K562 (cell line): ENCODE results near the gene BEST4. TPM values are rescaled to one million over a fixed set of nuclear protein-coding genes. Genes with fewer than 3 reads are reported as not detected.
A peak's percentile ranks its signal among the peaks of the same experiment; 100 is the strongest.

ENCODE experiments used
- EP300 ChIP-seq: IDR thresholded peaks from 2 replicates; pipeline ENCODE4 v1.6.1; 2012; ENCODE audit warnings: low read length, improper control_type of control experiment
- HCFC1 ChIP-seq: IDR thresholded peaks from 2 replicates; pipeline ENCODE4 v1.6.1; 2012; ENCODE audit warnings: low read depth, low read length, improper control_type of control experiment
- HNRNPL ChIP-seq: fragments of 200-400 bp; formaldehyde crosslinking; IDR thresholded peaks from 2 replicates; pipeline ENCODE4 v1.6.1; 2017; ENCODE audit warnings: low read depth, mild to moderate bottlenecking, low read length
- ILF3 ChIP-seq: fragments of 450-650 bp; IDR thresholded peaks from 2 replicates; pipeline ENCODE4 v1.6.1; 2018; ENCODE audit warnings: antibody characterized with exemption, mild to moderate bottlenecking, moderate library complexity, borderline replicate concordance
- KHSRP ChIP-seq: fragments of 450-650 bp; IDR thresholded peaks from 2 replicates; pipeline ENCODE4 v1.6.1; 2017
- RBM17 ChIP-seq: fragments of 200-400 bp; formaldehyde crosslinking; IDR thresholded peaks from 2 replicates; pipeline ENCODE4 v1.6.1; 2017; ENCODE audit warnings: low read depth, mild to moderate bottlenecking, low read length, borderline replicate concordance
- SNRNP70 ChIP-seq: fragments of 200-400 bp; formaldehyde crosslinking; optimal IDR thresholded peaks from 2 replicates; pipeline ENCODE3; 2017; ENCODE audit warnings: low read depth, low read length
- SP2 ChIP-seq: IDR thresholded peaks from 2 replicates; pipeline ENCODE4 v1.6.1; 2011; ENCODE audit warnings: mild to moderate bottlenecking, low read depth, low read length, moderate library complexity; ENCODE audit not compliant: poor library complexity, severe bottlenecking; ENCODE audit errors: extremely low read depth
- STAT5A ChIP-seq: IDR thresholded peaks from 2 replicates; pipeline ENCODE4 v1.6.1; 2012; ENCODE audit warnings: low read length, inconsistent platforms, borderline replicate concordance
- TAF9B ChIP-seq: fragments of 450-650 bp; IDR thresholded peaks from 2 replicates; pipeline ENCODE4 v1.6.1; 2018; ENCODE audit warnings: mild to moderate bottlenecking; ENCODE audit not compliant: partially characterized antibody
- ZBTB1 ChIP-seq: sonication (generic); formaldehyde crosslinking; IDR thresholded peaks from 2 replicates; pipeline ENCODE4 v1.8.1; 2023; ENCODE audit warnings: missing genetic modification reagents, low read depth, mild to moderate bottlenecking, borderline replicate concordance
- ZNF184 ChIP-seq: sonication (generic); formaldehyde crosslinking; IDR thresholded peaks from 2 replicates; pipeline ENCODE4 v1.5.0; 2020; ENCODE audit warnings: missing genetic modification reagents
- polyA plus RNA-seq, 8 experiments: library from polyadenylated mRNA; depleted of rRNA in 4 of 8; stranded (reverse) in 5 of 8; unstranded in 3 of 8; fragments of >200 nt; fragmentation: Nextera tagmentation in 2 of 8; fragmentation: Illumina TruSeq in 1 of 8; extraction: Ambion mirVana in 2 of 8; extraction: Trizol in 1 of 8; gene quantifications; 2 replicates each; pipeline versions ENCODE4 v1.2.1 to v1.2.3, GENCODE V29; 2011 to 2014; ENCODE audit warnings: inconsistent platforms in 1 of 8, missing spikeins in 1 of 8
- total RNA-seq, 7 experiments: library from RNA; depleted of rRNA in 6 of 7; stranded (reverse); fragments of >200 nt in 6 of 7; fragmentation: Illumina TruSeq in 2 of 7; extraction: Trizol in 2 of 7; gene quantifications; 2 replicates each; pipeline versions ENCODE4 v1.2.1 to v1.2.3, GENCODE V29; 2011 to 2021; ENCODE audit warnings: low replicate concordance in 1 of 7
- TF ChIP-seq, protein P1 (sequence below), 2 experiments: fragments of 450-650 bp; formaldehyde crosslinking in 1 of 2; IDR thresholded peaks; 2 replicates each; pipeline versions ENCODE4 v1.4.0 to v1.6.1; 2014 to 2020; ENCODE audit warnings: mild to moderate bottlenecking in 2 of 2, borderline replicate concordance in 1 of 2, low read depth in 1 of 2
- TF ChIP-seq, protein P2 (sequence below): sonication (generic); formaldehyde crosslinking; IDR thresholded peaks from 2 replicates; pipeline ENCODE4 v1.8.1; 2022; ENCODE audit warnings: missing genetic modification reagents
- TF ChIP-seq, protein P3 (sequence below): fragments of 250-450 bp; sonication (Bioruptor Pico); IDR thresholded peaks from 2 replicates; pipeline ENCODE4 v1.9.0; 2021; ENCODE audit warnings: mild to moderate bottlenecking
- TF ChIP-seq, protein P4 (sequence below): sonication (generic); formaldehyde crosslinking; IDR thresholded peaks from 2 replicates; pipeline ENCODE4 v1.8.1; 2022; ENCODE audit warnings: missing genetic modification reagents

Gene BEST4
- total and polyA plus RNA-seq, 9 of the 15 experiments (the other 6 are each of a cell fraction or from before 2014, with no cell fraction given), result 0.07 to 0.11 TPM; not detected in 7

DNA sequence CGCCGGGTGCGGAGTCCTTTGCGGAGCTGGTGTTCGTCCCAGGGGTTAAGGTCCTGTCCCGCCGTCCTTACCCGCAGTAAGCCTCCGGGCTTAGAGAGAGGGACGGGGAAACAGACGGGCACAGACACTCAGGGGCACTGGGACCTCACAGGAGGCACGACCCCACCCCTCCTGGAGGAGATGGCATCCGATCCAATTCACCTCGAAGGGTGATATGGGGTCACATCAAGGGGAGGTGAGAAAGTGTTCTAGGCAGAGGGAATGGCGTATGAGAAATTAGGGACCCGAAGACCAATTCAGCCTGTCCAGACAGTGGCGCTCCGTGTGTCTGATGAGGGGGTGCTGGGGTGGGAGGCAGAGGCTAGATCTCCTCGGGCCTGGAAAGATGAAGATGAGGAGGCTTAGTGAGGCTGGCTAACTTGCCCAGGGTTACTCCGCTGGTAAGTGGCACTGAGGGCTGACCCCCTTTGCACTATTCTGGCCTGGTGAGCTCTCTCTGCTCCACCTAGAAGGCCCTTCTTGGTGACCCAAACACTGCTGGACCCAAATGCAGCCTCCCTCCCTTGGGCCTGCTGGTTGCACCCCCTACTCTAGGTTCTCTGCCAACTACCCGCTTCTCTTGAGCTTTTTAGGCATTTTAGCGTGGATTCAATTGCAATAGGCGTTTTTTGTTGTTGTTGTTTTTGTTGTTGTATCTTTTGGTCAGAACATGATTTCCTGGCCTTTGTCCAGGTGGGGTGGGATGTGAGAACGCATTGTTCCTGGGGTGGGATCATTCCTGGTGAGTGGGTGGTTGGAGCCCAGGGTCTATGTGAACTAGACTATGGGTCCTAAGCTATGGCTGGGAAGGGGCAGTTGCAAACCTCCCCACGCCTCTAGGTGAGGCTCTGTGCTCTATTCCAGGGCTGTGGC is 32.6 kb upstream of the BEST4 start (continued):
- TF ChIP-seq, protein P1, sequence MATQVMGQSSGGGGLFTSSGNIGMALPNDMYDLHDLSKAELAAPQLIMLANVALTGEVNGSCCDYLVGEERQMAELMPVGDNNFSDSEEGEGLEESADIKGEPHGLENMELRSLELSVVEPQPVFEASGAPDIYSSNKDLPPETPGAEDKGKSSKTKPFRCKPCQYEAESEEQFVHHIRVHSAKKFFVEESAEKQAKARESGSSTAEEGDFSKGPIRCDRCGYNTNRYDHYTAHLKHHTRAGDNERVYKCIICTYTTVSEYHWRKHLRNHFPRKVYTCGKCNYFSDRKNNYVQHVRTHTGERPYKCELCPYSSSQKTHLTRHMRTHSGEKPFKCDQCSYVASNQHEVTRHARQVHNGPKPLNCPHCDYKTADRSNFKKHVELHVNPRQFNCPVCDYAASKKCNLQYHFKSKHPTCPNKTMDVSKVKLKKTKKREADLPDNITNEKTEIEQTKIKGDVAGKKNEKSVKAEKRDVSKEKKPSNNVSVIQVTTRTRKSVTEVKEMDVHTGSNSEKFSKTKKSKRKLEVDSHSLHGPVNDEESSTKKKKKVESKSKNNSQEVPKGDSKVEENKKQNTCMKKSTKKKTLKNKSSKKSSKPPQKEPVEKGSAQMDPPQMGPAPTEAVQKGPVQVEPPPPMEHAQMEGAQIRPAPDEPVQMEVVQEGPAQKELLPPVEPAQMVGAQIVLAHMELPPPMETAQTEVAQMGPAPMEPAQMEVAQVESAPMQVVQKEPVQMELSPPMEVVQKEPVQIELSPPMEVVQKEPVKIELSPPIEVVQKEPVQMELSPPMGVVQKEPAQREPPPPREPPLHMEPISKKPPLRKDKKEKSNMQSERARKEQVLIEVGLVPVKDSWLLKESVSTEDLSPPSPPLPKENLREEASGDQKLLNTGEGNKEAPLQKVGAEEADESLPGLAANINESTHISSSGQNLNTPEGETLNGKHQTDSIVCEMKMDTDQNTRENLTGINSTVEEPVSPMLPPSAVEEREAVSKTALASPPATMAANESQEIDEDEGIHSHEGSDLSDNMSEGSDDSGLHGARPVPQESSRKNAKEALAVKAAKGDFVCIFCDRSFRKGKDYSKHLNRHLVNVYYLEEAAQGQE (IDR thresholded peaks at IDR 0.05; ENCODE audit: borderline replicate concordance), result no peak
- TF ChIP-seq, protein P1 (CRISPR knock-in tag; IDR thresholded peaks at IDR 0.05; ENCODE audit: low read depth), result peak; percentile 0; the same call in 1 of the 2 replicates
- TF ChIP-seq TAF9B (no peak), SP2 (no peak), RBM17 (no peak), HCFC1 (no peak), HNRNPL (no peak), STAT5A (no peak), EP300 (no peak), SNRNP70 (no peak), KHSRP (no peak), ILF3 (no peak), ZNF184 (CRISPR knock-in tag) (no peak), ZBTB1 (CRISPR knock-in tag) (no peak)
- TF ChIP-seq, protein P2, sequence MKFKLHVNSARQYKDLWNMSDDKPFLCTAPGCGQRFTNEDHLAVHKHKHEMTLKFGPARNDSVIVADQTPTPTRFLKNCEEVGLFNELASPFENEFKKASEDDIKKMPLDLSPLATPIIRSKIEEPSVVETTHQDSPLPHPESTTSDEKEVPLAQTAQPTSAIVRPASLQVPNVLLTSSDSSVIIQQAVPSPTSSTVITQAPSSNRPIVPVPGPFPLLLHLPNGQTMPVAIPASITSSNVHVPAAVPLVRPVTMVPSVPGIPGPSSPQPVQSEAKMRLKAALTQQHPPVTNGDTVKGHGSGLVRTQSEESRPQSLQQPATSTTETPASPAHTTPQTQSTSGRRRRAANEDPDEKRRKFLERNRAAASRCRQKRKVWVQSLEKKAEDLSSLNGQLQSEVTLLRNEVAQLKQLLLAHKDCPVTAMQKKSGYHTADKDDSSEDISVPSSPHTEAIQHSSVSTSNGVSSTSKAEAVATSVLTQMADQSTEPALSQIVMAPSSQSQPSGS (CRISPR knock-in tag), result no peak
- TF ChIP-seq, protein P3, sequence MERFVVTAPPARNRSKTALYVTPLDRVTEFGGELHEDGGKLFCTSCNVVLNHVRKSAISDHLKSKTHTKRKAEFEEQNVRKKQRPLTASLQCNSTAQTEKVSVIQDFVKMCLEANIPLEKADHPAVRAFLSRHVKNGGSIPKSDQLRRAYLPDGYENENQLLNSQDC (CRISPR knock-in tag), result no peak
- TF ChIP-seq, protein P4, sequence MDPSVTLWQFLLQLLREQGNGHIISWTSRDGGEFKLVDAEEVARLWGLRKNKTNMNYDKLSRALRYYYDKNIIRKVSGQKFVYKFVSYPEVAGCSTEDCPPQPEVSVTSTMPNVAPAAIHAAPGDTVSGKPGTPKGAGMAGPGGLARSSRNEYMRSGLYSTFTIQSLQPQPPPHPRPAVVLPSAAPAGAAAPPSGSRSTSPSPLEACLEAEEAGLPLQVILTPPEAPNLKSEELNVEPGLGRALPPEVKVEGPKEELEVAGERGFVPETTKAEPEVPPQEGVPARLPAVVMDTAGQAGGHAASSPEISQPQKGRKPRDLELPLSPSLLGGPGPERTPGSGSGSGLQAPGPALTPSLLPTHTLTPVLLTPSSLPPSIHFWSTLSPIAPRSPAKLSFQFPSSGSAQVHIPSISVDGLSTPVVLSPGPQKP (CRISPR knock-in tag), result no peak
